ENCODE data around the gene TCL1B. TPM values are rescaled to one million over a fixed set of nuclear protein-coding genes. Genes with fewer than 3 reads are reported as not detected.

Gene TCL1B
- total RNA-seq, 1 experiment from 2014 or later: not detected

- H3K27ac Mint-ChIP-seq (ENCODE audit: unreplicated experiment): no peak overlapping the region
- no peaks in the 10 kb centered on the region for H3K36me3 Mint-ChIP-seq (ENCODE audit: insufficient read depth, unreplicated experiment)
- H3K4me3 ChIP-seq (ENCODE audit: low read depth, low read length): no peak overlapping the region
These were observed 23.9 kb downstream of the TCL1B start for GRCh38 chr14:95710106-95710505.

GRCh38 chr14:95711476-95712176 lies 25.4 kb downstream of the TCL1B start:
- H3K27ac Mint-ChIP-seq (ENCODE audit: unreplicated experiment): no peak overlapping the region
- intact Hi-C loops (cut with micrococcal nuclease; ENCODE audit: unreplicated experiment): no loop called here
- no peaks in the 10 kb centered on the region for H3K36me3 ChIP-seq (ENCODE audit: control insufficient read depth, insufficient read depth, low read length)
- H3K4me1 Mint-ChIP-seq (ENCODE audit: low read depth, unreplicated experiment): no peaks in the 10 kb centered on the region
- peaks cover 20% of the 10 kb centered on the region for H3K27me3 Mint-ChIP-seq (ENCODE audit: insufficient read depth, unreplicated experiment)
- POLR2A ChIA-PET: no interaction called here
- CTCF ChIA-PET: interaction anchor here (0.7 kb wide), 1 partner anchor 495 kb away, joined by 5 read pairs; no protein-coding TSS in a partner anchor
- no TSS peak for BruUV-seq (replicated peaks)
- H3K9me3 Mint-ChIP-seq (ENCODE audit: unreplicated experiment): no peaks in the 10 kb centered on the region
- DNase-seq: no peak
- H3K27me3 ChIP-seq (replicated peaks; ENCODE audit: control insufficient read depth, insufficient read depth, low read length): no peaks in the 10 kb centered on the region
- no peaks in the 10 kb centered on the region for H3K4me1 ChIP-seq
- no peaks in the 10 kb centered on the region for H3K9me3 ChIP-seq
- H3K4me3 Mint-ChIP-seq (ENCODE audit: unreplicated experiment): no peak overlapping the region
- H3K4me3 ChIP-seq (ENCODE audit: low read depth, low read length): no peak overlapping the region
- H3K36me3 Mint-ChIP-seq (ENCODE audit: insufficient read depth, unreplicated experiment): no peaks in the 10 kb centered on the region
- TF ChIP-seq CTCF (IDR thresholded peaks at IDR 0.05; ENCODE audit: insufficient read depth in 1 of 2, low read depth in 1 of 2, low read length in 1 of 2, severe bottlenecking in 1 of 2, unreplicated experiment in 1 of 2): no peak

More at GRCh38 chr14:95710106-95710505, 23.9 kb downstream of the TCL1B start:
- POLR2A ChIA-PET: no interaction called here
- Histone ChIP-seq H3K36me3 (ENCODE audit: control insufficient read depth, insufficient read depth, low read length) (no peaks in the 10 kb centered on the region), H3K9me3 (no peaks in the 10 kb centered on the region), H3K4me1 (no peaks in the 10 kb centered on the region), H3K27me3 (replicated peaks; ENCODE audit: control insufficient read depth, insufficient read depth, low read length) (no peaks in the 10 kb centered on the region)
- no peak for DNase-seq
- H3K4me3 Mint-ChIP-seq (ENCODE audit: unreplicated experiment): no peak overlapping the region
- intact Hi-C loops (cut with micrococcal nuclease; ENCODE audit: unreplicated experiment): no loop called here
- H3K9me3 Mint-ChIP-seq (ENCODE audit: unreplicated experiment): no peaks in the 10 kb centered on the region
- BruUV-seq (replicated peaks): no TSS peak
- TF ChIP-seq CTCF (IDR thresholded peaks at IDR 0.05; ENCODE audit: insufficient read depth in 1 of 2, low read depth in 1 of 2, low read length in 1 of 2, severe bottlenecking in 1 of 2, unreplicated experiment in 1 of 2): no peak
- peaks cover 25% of the 10 kb centered on the region for H3K27me3 Mint-ChIP-seq (ENCODE audit: insufficient read depth, unreplicated experiment)
- no peaks in the 10 kb centered on the region for H3K4me1 Mint-ChIP-seq (ENCODE audit: low read depth, unreplicated experiment)
- CTCF ChIA-PET: no interaction called here

GRCh38 chr14:95712398-95712797 lies 26.2 kb downstream of the TCL1B start:
- H3K27me3 ChIP-seq (replicated peaks; ENCODE audit: control insufficient read depth, insufficient read depth, low read length): no peaks in the 10 kb centered on the region
- no peaks in the 10 kb centered on the region for H3K9me3 Mint-ChIP-seq (ENCODE audit: unreplicated experiment)
- CTCF ChIA-PET: no interaction called here

More at GRCh38 chr14:95712398-95712797, 26.2 kb downstream of the TCL1B start:
- Histone ChIP-seq H3K4me1 (no peaks in the 10 kb centered on the region), H3K9me3 (no peaks in the 10 kb centered on the region), H3K36me3 (ENCODE audit: control insufficient read depth, insufficient read depth, low read length) (no peaks in the 10 kb centered on the region), H3K4me3 (ENCODE audit: low read depth, low read length) (no peak overlapping the region)
- POLR2A ChIA-PET: no interaction called here
- Mint-ChIP-seq H3K4me3 (ENCODE audit: unreplicated experiment) (no peak overlapping the region), H3K4me1 (ENCODE audit: low read depth, unreplicated experiment) (no peaks in the 10 kb centered on the region), H3K27me3 (ENCODE audit: insufficient read depth, unreplicated experiment) (peaks cover 18% of the 10 kb centered on the region), H3K36me3 (ENCODE audit: insufficient read depth, unreplicated experiment) (no peaks in the 10 kb centered on the region), H3K27ac (ENCODE audit: unreplicated experiment) (no peak overlapping the region)
- no peak for DNase-seq
- no peak for TF ChIP-seq CTCF (IDR thresholded peaks at IDR 0.05; ENCODE audit: insufficient read depth in 1 of 2, low read depth in 1 of 2, low read length in 1 of 2, severe bottlenecking in 1 of 2, unreplicated experiment in 1 of 2)
- intact Hi-C loops (cut with micrococcal nuclease; ENCODE audit: unreplicated experiment): no loop called here
- no TSS peak for BruUV-seq (replicated peaks)
